ENCODE measurements around the gene DOC2A. TPM values are rescaled to one million over a fixed set of nuclear protein-coding genes. Genes with fewer than 3 reads are reported as not detected.

Gene DOC2A
- total RNA-seq, 1 donor from 2014 or later, result not detected

DNA sequence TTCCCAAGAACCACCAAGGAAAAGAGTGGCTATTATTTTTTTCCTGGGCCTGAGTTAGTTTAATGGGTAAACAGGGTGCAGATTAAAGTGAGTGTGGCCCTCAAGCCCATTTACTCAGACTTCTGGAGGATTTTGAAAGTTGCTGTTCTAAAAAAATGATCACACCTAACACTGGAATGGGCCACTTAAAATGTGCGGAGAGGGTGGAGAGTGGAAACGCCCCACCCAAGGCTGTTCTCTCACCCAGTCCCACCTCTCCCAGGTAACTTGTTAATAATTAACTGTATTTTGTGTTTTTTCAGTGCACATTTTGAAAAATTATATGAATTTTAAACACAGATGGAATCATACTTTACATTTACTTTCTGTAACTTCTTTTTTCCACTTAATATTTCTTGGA lies 20.8 kb downstream of the DOC2A start:
- Histone ChIP-seq H3K27me3 (no peaks in the 10 kb centered on the region), H3K27ac (no peak overlapping the region), H3K4me3 (no peak overlapping the region), H3K4me1 (peaks cover 0 to 7% of the 10 kb centered on the region in 2 donors), H3K36me3 (peaks cover 70 to 87% of the 10 kb centered on the region in 2 donors), H3K9me3 (no peaks in the 10 kb centered on the region)
- DNase-seq (ENCODE audit: low spot score in 2 of 2), result no peak
- intact Hi-C loops (cut with DNase I), result no loop called here
- TF ChIP-seq, protein P1, sequence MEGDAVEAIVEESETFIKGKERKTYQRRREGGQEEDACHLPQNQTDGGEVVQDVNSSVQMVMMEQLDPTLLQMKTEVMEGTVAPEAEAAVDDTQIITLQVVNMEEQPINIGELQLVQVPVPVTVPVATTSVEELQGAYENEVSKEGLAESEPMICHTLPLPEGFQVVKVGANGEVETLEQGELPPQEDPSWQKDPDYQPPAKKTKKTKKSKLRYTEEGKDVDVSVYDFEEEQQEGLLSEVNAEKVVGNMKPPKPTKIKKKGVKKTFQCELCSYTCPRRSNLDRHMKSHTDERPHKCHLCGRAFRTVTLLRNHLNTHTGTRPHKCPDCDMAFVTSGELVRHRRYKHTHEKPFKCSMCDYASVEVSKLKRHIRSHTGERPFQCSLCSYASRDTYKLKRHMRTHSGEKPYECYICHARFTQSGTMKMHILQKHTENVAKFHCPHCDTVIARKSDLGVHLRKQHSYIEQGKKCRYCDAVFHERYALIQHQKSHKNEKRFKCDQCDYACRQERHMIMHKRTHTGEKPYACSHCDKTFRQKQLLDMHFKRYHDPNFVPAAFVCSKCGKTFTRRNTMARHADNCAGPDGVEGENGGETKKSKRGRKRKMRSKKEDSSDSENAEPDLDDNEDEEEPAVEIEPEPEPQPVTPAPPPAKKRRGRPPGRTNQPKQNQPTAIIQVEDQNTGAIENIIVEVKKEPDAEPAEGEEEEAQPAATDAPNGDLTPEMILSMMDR (IDR thresholded peaks at IDR 0.05), result no peak

- no peak overlapping the region for H3K27ac ChIP-seq
- no peaks in the 10 kb centered on the region for H3K4me1 ChIP-seq
- H3K27me3 ChIP-seq, result no peaks in the 10 kb centered on the region
- intact Hi-C loops (cut with DNase I), result no loop called here
- H3K36me3 ChIP-seq, result peaks cover 74 to 95% of the 10 kb centered on the region in 2 donors
- no peak for DNase-seq (ENCODE audit: low spot score in 2 of 2)
- TF ChIP-seq, protein P1 (IDR thresholded peaks at IDR 0.05), result no peak
- no peaks in the 10 kb centered on the region for H3K9me3 ChIP-seq
- no peak overlapping the region for H3K4me3 ChIP-seq
Observed at GRCh38 chr16:29989111-29989858, 21.5 kb downstream of the DOC2A start.

DNA sequence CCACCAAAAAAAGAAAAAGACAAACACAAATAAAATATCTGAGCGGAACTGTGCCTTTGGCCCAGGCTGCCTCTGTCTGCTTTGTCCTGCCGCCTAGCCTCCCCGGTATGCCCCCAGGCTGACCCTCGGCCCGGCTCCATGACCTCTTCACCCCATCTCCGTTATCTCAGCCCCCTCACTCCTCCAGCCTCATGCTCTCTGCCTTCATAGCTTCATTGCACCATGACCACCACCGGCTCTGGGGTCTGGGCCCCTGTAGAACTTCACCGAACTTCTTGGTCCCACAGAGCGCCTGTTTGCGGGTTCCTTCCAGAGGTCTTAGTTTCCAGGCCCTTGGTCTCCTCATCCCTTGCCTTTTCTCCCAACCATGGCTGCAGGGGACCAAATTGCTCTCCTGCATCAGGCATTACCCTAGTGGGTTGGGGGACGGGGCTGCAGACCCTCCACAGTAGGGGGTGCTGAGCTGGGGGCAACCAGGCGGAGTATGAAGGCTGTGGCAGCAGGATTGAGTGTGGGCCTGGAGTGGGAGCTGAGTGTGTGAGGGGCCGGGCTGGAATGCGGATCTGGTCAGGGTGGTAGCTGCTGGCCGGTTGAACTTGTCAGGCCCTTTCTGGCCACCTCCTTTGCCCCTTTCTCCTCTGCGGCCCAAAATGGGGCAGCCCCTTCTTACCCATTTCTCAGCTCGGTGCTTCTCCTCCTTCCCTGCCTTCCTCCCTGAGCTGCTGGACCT lies 22.3 kb downstream of the DOC2A start:
- TF ChIP-seq, protein P1 (IDR thresholded peaks at IDR 0.05), result no peak
- no peak overlapping the region for H3K27ac ChIP-seq
- intact Hi-C loops (cut with DNase I), result no loop called here
- no peak overlapping the region for H3K4me3 ChIP-seq
- no peak for DNase-seq (ENCODE audit: low spot score in 2 of 2)
- no peaks in the 10 kb centered on the region for H3K9me3 ChIP-seq
- H3K4me1 ChIP-seq, result no peaks in the 10 kb centered on the region
- peaks cover 82 to 100% of the 10 kb centered on the region in 2 donors for H3K36me3 ChIP-seq
- no peaks in the 10 kb centered on the region for H3K27me3 ChIP-seq

DNA sequence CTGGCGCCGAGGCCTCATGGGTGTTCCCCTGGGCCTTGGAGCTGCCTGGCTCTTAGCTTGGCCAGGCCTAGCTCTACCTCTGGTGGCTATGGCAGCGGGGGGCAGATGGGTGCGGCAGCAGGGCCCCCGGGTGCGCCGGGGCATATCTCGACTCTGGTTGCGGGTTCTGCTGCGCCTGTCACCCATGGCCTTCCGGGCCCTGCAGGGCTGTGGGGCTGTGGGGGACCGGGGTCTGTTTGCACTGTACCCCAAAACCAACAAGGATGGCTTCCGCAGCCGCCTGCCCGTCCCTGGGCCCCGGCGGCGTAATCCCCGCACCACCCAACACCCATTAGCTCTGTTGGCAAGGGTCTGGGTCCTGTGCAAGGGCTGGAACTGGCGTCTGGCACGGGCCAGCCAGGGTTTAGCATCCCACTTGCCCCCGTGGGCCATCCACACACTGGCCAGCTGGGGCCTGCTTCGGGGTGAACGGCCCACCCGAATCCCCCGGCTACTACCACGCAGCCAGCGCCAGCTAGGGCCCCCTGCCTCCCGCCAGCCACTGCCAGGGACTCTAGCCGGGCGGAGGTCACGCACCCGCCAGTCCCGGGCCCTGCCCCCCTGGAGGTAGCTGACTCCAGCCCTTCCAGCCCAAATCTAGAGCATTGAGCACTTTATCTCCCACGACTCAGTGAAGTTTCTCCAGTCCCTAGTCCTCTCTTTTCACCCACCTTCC lies 23.3 kb downstream of the DOC2A start:
- Histone ChIP-seq H3K4me1 (no peaks in the 10 kb centered on the region), H3K4me3 (no peak overlapping the region), H3K27me3 (no peaks in the 10 kb centered on the region), H3K27ac (no peak overlapping the region), H3K36me3 (peaks cover 84 to 100% of the 10 kb centered on the region in 2 donors), H3K9me3 (no peaks in the 10 kb centered on the region)
- TF ChIP-seq, protein P1 (IDR thresholded peaks at IDR 0.05), result no peak
- DNase-seq (ENCODE audit: low spot score in 2 of 2), result no peak
- intact Hi-C loops (cut with DNase I), result no loop called here

- no peaks in the 10 kb centered on the region for H3K4me1 ChIP-seq
- TF ChIP-seq, protein P1 (IDR thresholded peaks at IDR 0.05), result no peak
- no peaks in the 10 kb centered on the region for H3K27me3 ChIP-seq
- no peak overlapping the region for H3K27ac ChIP-seq
- intact Hi-C loops (cut with DNase I), result no loop called here
- H3K4me3 ChIP-seq, result no peak overlapping the region
- no peak for DNase-seq (ENCODE audit: low spot score in 2 of 2)
- no peaks in the 10 kb centered on the region for H3K9me3 ChIP-seq
- peaks cover 86 to 100% of the 10 kb centered on the region in 2 donors for H3K36me3 ChIP-seq
Observed at GRCh38 chr16:29986931-29987330, 23.9 kb downstream of the DOC2A start.

All from ascending aorta (tissue), 2 donors.